ENCODE measurements around the gene GRIK2.

GRCh38 chr6:101528801-101529200 lies 135.3 kb downstream of the GRIK2 start:
- TF ChIP-seq CTCF (conservative IDR thresholded peaks at IDR 0.05 in 1 of 2, IDR thresholded peaks at IDR 0.05 in 1 of 2; ENCODE audit: extremely low read depth in 1 of 2, insufficient read depth in 1 of 2, low read depth in 1 of 2, low read length in 2 of 2): no peak
- TF ChIP-seq EZH2 (IDR thresholded peaks at IDR 0.05; ENCODE audit: borderline replicate concordance, low read length): no peak

Data from mammary epithelial cell (primary cell).